Coronary artery (tissue), 2 donors: ENCODE data around the gene PSMA7.

Experiments used
- DNase-seq: peaks from one replicate; pipeline ENCODE4 v3.0.0-alpha.2; 2017; ENCODE audit warnings: low spot score
- H3K27ac ChIP-seq, 2 donors: fragments of 200-600 bp; sonication (generic); one replicate each; pipeline ENCODE4 v1.5.1; 2016 to 2019
- H3K4me3 ChIP-seq: fragments of 200-600 bp; sonication (generic); 2 replicates; pipeline ENCODE4 v1.5.1; 2016; ENCODE audit warnings: mild to moderate bottlenecking, moderate library complexity
- TF ChIP-seq, protein P1 (sequence below): fragments of 200-600 bp; sonication (generic); IDR thresholded peaks from one replicate; pipeline ENCODE4 v1.5.1; 2019; ENCODE audit warnings: antibody characterized with exemption

Gene PSMA7

DNA sequence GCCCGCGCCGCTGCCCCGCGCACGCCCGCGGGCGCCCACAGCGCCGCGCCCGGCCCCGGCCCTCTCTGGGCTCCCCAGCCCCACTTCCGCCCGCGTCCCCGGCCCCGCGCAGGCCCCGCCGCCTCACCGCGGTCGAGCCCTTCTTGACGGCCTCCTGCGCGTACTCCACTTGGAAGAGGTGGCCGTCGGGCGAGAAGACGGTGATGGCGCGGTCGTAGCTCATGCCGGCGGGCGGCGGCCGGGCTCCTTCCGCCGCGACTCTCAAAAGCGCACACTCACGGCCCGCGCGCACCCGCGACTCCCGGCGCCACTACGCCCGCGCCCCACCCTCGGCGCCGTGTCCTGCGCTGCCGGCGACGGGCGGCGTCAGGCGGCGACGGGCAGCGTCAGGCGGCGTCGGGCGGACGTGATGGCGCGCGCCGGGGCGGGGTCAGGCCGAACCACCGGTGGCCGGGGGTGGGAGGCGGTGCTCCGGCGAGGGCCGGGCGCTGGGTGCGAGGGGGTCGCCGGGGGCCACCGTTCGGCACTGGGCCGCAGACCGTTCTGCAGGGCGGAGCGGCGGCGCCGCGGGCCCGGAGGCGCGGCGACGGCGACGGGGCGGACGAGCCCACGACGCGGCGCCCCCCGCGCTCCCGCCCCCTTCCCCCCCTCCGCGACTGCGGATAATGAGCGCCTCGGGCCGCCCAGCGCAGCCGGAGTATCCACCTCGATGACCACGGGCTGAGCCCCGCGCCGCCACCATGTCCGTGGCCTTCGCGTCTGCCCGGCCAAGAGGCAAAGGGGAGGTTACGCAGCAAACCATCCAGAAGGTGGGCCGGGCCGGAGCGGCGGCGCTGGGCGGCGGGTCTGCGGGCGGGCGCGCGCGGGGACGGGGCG is at the start of gene PSMA7, which contains the start of gene SS18L1:
PSMA7 (minus strand) TSS at position 314 of the 876 bp plus-strand sequence; CDS start at position 223, 91 bp downstream.
SS18L1 (plus strand) TSS at position 689 of the 876 bp plus-strand sequence; CDS start at position 741, 52 bp downstream.
- TF ChIP-seq, protein P1, sequence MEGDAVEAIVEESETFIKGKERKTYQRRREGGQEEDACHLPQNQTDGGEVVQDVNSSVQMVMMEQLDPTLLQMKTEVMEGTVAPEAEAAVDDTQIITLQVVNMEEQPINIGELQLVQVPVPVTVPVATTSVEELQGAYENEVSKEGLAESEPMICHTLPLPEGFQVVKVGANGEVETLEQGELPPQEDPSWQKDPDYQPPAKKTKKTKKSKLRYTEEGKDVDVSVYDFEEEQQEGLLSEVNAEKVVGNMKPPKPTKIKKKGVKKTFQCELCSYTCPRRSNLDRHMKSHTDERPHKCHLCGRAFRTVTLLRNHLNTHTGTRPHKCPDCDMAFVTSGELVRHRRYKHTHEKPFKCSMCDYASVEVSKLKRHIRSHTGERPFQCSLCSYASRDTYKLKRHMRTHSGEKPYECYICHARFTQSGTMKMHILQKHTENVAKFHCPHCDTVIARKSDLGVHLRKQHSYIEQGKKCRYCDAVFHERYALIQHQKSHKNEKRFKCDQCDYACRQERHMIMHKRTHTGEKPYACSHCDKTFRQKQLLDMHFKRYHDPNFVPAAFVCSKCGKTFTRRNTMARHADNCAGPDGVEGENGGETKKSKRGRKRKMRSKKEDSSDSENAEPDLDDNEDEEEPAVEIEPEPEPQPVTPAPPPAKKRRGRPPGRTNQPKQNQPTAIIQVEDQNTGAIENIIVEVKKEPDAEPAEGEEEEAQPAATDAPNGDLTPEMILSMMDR: no peak
- H3K4me3 ChIP-seq: peak within 1 kb of the TSS; percentile 91
- H3K27ac ChIP-seq: peak within 1 kb of the TSS; percentile 77 to 98
- DNase-seq: peak; percentile 90

DNA sequence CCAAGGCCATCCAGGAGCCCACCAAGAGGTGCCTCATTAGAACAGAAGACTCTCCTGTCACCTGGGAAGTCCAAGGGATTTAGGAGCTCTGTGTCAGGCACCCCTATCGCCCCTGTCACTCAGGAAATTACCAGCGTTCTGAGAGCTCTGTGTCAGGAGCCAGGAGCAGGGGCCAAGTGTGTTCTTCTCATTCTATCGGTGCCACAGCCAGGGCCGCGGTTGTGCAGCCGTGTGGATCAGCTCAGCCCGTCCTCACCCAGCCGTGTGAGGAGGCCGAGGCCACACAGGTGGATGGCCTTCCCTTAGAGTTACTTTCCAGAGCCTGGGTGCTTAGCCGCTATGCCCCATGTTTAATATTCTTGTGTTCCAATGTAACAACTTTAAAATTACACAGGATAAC is 49.4 kb upstream of the PSMA7 start:
- no peak for DNase-seq
- no peak overlapping the region for H3K27ac ChIP-seq
- H3K4me3 ChIP-seq: no peak overlapping the region
- TF ChIP-seq, protein P1: no peak

DNA sequence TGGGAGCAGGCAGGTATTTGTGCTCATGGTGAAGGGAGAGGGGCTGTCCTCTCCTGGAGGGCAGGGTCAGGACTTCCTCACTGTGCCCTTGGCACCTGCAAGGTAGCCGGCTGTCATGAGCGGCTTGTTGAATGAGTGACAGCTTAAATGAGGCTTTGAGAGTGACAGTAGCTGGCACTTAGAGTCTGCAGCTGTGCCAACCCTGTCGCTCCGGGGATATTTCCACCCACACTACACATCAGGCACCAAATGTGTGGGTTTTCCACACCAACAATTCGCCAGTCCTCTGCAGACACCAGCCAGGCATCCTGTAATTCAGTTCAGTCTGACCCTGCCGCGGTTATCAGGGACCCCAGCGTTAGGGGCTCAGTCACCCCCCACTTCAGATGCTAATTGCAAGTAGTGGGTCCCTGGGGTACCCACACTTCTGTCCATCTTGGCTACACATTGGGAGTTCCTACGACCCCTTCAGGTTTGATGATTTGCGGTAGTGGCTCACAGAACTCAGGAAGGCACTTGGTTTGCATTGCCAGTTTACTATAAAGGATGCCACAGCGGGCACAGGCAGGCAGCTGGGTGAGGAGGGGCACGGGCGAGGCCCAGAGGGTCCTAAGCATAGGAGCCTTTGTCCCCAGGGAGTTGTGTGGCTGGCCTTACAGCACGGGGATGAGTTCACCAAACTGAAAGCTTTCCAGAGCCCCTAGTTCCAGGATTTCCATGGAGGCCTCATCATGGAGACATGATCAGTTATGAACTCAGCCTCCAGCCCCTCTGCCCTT is 48.8 kb upstream of the PSMA7 start:
- Histone ChIP-seq H3K4me3 (no peak overlapping the region), H3K27ac (no peak overlapping the region)
- no peak for DNase-seq
- TF ChIP-seq, protein P1: no peak

DNA sequence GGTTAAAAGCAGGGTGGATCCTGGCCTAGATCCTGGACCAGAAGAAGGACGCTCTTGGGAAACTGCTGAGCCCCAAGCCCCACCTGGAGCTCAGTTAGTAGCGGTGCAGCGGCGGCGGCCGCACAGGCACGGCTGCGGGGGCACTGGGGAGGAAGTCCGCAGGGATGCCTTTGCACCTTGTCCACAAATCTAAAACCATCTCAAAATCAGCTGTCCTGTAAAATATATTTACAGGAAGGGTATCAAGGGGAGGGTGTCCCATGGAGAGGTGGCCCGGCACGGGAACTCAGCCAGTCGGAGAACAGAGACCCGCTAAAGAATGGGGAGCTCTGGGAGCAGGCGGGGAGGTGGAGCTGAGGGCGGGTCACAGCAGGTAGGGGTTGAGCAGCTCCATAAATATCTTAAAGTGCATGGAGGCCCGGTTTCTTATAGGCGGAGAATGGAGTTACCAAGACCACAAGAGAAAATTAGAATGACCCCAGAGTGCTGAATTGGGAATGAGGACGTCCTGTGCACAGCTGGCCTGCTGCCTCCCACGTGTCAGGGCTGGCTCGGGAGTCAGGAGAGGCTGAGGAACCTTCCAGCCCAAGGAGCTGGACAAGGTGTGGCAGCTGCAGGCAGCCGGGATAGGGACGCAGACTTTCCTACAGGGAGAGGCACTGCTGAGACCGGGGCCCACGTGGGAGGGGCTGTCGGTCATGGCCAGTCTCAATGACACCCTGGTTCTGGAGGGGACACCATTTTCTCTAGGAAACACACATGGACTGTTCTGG is 47.6 kb upstream of the PSMA7 start:
- TF ChIP-seq, protein P1: no peak
- Histone ChIP-seq H3K27ac (no peak overlapping the region), H3K4me3 (no peak overlapping the region)
- no peak for DNase-seq

DNA sequence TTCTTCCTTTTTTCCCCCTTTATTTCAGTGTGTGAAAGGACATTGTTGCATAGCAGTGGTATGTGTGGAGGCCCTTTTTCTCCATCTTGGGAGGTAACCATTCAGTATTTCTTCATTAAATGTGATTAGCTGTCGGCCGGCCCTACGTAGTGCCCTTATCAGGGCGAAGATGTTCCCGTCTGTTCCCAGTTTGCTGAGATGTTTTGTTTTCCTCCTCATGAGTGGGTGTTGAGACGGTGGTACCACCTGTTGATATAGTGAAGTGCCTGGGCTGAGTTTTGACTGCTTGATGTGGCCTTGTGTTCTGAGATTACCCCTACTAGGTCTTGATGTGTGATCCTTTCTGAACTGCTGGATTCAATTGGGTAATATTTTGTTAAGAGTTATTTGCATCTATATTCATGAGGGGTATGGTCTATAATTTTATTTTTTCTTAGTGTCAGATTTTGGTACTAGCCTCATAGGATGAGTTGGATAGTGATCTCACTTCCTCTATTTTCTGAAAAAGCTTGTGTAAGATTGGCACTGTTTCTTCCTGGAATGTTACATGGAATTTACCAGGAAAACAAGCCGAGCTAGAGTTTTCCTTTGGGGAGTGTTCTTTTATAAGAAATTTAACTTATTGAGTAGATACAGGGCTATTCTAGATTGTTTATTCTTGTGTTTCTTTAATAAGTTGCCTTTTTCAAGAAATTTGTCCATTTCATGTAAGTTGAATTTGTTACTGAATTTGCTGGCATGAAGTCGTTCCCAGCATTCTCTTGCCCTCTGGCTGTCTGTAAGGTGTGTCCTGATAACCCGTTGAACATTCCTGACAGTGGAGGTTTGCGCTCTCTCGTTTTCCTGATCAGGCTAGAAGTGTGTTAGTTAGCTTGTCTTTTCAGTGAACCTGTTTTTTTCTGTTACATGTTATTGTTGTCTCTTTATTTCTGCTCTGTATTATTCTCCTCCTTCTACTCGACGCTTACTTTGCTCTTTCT is 44.0 kb upstream of the PSMA7 start:
- no peak for DNase-seq
- TF ChIP-seq, protein P1: no peak
- Histone ChIP-seq H3K4me3 (no peak overlapping the region), H3K27ac (no peak overlapping the region)

DNA sequence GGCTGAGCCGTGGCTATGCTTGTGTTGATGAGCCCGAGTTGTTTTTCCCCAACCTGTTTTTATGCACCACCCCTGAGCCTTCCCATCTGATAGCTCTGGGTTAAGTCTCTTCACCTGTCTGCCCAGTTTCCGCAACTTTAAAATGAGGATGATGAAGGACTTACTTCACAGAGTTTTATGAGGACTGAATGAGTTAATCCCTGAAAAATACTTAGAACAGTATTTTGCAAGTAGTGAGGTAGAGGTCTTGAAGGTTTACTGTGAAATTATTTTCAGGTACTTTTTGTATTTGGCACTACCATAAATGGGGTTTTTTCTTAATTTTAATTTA is 42.9 kb upstream of the PSMA7 start:
- TF ChIP-seq, protein P1: no peak
- Histone ChIP-seq H3K4me3 (no peak overlapping the region), H3K27ac (no peak overlapping the region)
- no peak for DNase-seq
